ENCODE data around the gene ACP7.

The ACP7 gene

GRCh38 chr19:39145180-39145953 is 61.2 kb downstream of the ACP7 start:
- no peak for DNase-seq (ENCODE audit: low read depth)

GRCh38 chr19:39146091-39146490 is 61.9 kb downstream of the ACP7 start:
- DNase-seq (ENCODE audit: low read depth) = no peak
- TF ChIP-seq, protein P1, sequence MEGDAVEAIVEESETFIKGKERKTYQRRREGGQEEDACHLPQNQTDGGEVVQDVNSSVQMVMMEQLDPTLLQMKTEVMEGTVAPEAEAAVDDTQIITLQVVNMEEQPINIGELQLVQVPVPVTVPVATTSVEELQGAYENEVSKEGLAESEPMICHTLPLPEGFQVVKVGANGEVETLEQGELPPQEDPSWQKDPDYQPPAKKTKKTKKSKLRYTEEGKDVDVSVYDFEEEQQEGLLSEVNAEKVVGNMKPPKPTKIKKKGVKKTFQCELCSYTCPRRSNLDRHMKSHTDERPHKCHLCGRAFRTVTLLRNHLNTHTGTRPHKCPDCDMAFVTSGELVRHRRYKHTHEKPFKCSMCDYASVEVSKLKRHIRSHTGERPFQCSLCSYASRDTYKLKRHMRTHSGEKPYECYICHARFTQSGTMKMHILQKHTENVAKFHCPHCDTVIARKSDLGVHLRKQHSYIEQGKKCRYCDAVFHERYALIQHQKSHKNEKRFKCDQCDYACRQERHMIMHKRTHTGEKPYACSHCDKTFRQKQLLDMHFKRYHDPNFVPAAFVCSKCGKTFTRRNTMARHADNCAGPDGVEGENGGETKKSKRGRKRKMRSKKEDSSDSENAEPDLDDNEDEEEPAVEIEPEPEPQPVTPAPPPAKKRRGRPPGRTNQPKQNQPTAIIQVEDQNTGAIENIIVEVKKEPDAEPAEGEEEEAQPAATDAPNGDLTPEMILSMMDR (conservative IDR thresholded peaks at IDR 0.05; ENCODE audit: low read depth, low read length) = no peak
- no peak overlapping the region for H3K4me3 ChIP-seq (ENCODE audit: low read depth, low read length)

More at GRCh38 chr19:39145180-39145953, 61.2 kb downstream of the ACP7 start:
- H3K4me3 ChIP-seq (ENCODE audit: low read depth, low read length) = no peak overlapping the region
- TF ChIP-seq, protein P1 (conservative IDR thresholded peaks at IDR 0.05; ENCODE audit: low read depth, low read length) = no peak

DNA sequence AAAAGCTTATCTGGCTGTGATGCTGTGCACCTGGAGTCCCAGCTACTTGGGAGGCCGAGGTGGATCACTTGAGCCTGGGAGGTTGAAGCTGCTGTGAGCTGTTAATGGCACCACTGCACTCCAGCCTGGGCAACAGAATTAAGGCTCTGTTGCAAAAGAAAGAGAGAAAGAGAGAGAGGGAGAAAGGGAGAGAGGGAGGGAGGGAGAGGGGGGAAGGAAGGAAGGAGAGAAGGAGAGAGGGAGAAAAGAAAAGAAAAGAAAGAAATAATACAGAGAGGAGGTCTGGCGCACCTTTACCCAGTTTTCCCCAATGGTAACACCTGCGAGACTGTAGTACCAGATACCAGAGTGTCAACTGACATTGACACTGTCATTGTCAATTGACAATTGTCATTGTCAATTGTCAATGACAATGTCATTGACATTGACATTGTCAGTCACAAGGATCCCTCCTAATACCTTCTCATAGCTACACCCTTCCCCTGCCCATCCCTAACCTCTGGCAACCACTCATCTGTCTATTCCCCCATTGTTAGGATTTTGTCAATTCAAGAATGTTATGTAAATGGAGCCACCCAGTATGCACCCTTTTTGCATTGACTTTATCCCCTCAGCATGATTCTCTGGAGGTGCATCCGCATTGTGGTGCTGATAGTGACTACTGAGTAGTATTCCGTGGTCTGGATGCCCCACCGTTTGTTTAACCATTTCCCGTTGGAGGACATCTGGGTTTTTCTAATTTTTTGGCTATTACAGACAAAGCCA is 62.7 kb downstream of the ACP7 start:
- H3K4me3 ChIP-seq (ENCODE audit: low read depth, low read length) = no peak overlapping the region
- DNase-seq (ENCODE audit: low read depth) = no peak
- TF ChIP-seq, protein P1 (conservative IDR thresholded peaks at IDR 0.05; ENCODE audit: low read depth, low read length) = no peak

DNA sequence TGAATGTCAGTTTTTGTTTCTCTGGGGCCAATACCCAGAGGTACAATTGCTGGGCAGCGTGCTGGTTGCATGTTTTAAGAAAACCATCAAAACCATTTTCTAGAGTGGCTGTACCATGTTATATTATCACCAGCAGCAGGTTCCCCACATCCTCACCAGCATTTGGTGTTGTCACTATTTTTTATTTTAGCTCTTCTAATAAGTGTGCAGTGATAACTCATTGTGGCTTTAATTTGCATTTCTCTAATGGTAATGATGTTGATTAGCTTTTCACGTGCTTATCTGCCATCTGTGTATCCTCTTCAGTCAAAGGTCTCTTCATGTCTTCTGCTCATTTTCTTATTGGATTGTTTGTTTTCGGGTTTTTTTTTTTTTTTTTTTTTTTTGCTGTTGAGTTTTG is 63.3 kb downstream of the ACP7 start:
- TF ChIP-seq, protein P1 (conservative IDR thresholded peaks at IDR 0.05; ENCODE audit: low read depth, low read length) = no peak
- DNase-seq (ENCODE audit: low read depth) = no peak
- no peak overlapping the region for H3K4me3 ChIP-seq (ENCODE audit: low read depth, low read length)

GRCh38 chr19:39148939-39149529 is 64.9 kb downstream of the ACP7 start:
- H3K4me3 ChIP-seq (ENCODE audit: low read depth, low read length) = no peak overlapping the region
- no peak for DNase-seq (ENCODE audit: low read depth)
- TF ChIP-seq, protein P1 (conservative IDR thresholded peaks at IDR 0.05; ENCODE audit: low read depth, low read length) = no peak

GRCh38 chr19:39150235-39150634 is 66.1 kb downstream of the ACP7 start:
- DNase-seq (ENCODE audit: low read depth) = no peak
- TF ChIP-seq, protein P1 (conservative IDR thresholded peaks at IDR 0.05; ENCODE audit: low read depth, low read length) = no peak
- no peak overlapping the region for H3K4me3 ChIP-seq (ENCODE audit: low read depth, low read length)
